ENCODE measurements around the gene C8G. TPM values are rescaled to one million over a fixed set of nuclear protein-coding genes. Genes with fewer than 3 reads are reported as not detected.

C8G gene
- total RNA-seq, 1 experiment from 2014 or later: 2.1 TPM

- intact Hi-C loops (cut with micrococcal nuclease): no loop called here
- ATAC-seq: no peak
- H3K9me3 ChIP-seq (ENCODE audit: control insufficient read depth in 1 of 2, insufficient read depth in 1 of 2, low read depth in 1 of 2, low read length in 2 of 2): no peaks in the 10 kb centered on the region
- no peak overlapping the region for H3K27ac ChIP-seq (ENCODE audit: low read depth, low read length)
- H3K9ac ChIP-seq (ENCODE audit: low read length): no peak overlapping the region
- H3K79me2 ChIP-seq (ENCODE audit: insufficient read depth, low read length): no peaks in the 10 kb centered on the region
- no peaks in the 10 kb centered on the region for H3K27me3 ChIP-seq (ENCODE audit: insufficient read depth, low read length)
- no peak overlapping the region for H3K4me3 ChIP-seq (replicated peaks in 1 of 2; ENCODE audit: low read depth in 1 of 2, low read length in 2 of 2)
- CTCF ChIA-PET: no interaction called here
- H3K4me1 ChIP-seq (ENCODE audit: control insufficient read depth in 1 of 2, insufficient read depth in 2 of 2, low read length in 2 of 2): peaks cover 2 to 16% of the 10 kb centered on the region in 2 experiments
- POLR2A ChIA-PET: interaction anchor here (1.2 kb wide), 1 partner anchor 9 kb away, joined by 5 read pairs; no protein-coding TSS in a partner anchor
- no peaks in the 10 kb centered on the region for H3K36me3 ChIP-seq (ENCODE audit: control insufficient read depth in 1 of 2, insufficient read depth in 2 of 2, low read length in 2 of 2)
- RAD21 ChIA-PET (ENCODE audit: low non-redundant PET in 1 of 2, low total read pairs in 2 of 2, uncharacterized antibody in 2 of 2, unreplicated experiment in 2 of 2): no interaction called here
- no peaks in the 10 kb centered on the region for H4K20me1 ChIP-seq (ENCODE audit: insufficient read depth)
- H3K4me2 ChIP-seq (ENCODE audit: low read length): no peak overlapping the region
- H2AFZ ChIP-seq (ENCODE audit: low read depth, low read length, poor library complexity, severe bottlenecking): no peak overlapping the region
- DNase-seq (ENCODE audit: low read depth, low spot score): no peak
- H3K9me2 ChIP-seq (ENCODE audit: insufficient read depth): no peaks in the 10 kb centered on the region
- BruUV-seq (replicated peaks): no TSS peak
- TF ChIP-seq POLR2A (IDR thresholded peaks at IDR 0.05; ENCODE audit: borderline replicate concordance, extremely low read depth, insufficient read depth, insufficient read length) (no peak), YY1 (IDR thresholded peaks at IDR 0.05; ENCODE audit: extremely low read depth, insufficient replicate concordance, low read depth, low read length) (no peak), CEBPB (IDR thresholded peaks at IDR 0.05; ENCODE audit: low read depth) (no peak), EGR1 (IDR thresholded peaks at IDR 0.05; ENCODE audit: low read depth) (no peak), MAX (IDR thresholded peaks at IDR 0.05) (no peak), CBX3 (IDR thresholded peaks at IDR 0.05; ENCODE audit: low read depth) (no peak), JUND (IDR thresholded peaks at IDR 0.05) (no peak), SP1 (IDR thresholded peaks at IDR 0.05; ENCODE audit: low read depth) (no peak), FOSL1 (IDR thresholded peaks at IDR 0.05; ENCODE audit: low read depth) (no peak), ATF3 (IDR thresholded peaks at IDR 0.05) (no peak), ZBTB33 (IDR thresholded peaks at IDR 0.05; ENCODE audit: extremely low read depth, insufficient replicate concordance, low read length) (no peak), ELF1 (IDR thresholded peaks at IDR 0.05; ENCODE audit: borderline replicate concordance, low read depth) (no peak)
Measured at GRCh38 chr9:136969774-136970173, 24.7 kb downstream of the C8G start.
